Activated CD4-positive, alpha-beta T cell treated with anti-CD3 and anti-CD28 coated beads for 4 hours (primary cell): ENCODE data around the gene CDH4.

ENCODE experiments used
- DNase-seq, 2 donors: peaks; one replicate each; pipeline ENCODE4 v3.0.0-alpha.2; 2020

The CDH4 gene

GRCh38 chr20:61505508-61505907, 253.4 kb downstream of the CDH4 start:
- no peak for DNase-seq

- no peak for DNase-seq
Measured at GRCh38 chr20:61507778-61508177, 255.7 kb downstream of the CDH4 start.

GRCh38 chr20:61508301-61509096, 256.4 kb downstream of the CDH4 start:
- DNase-seq, result no peak

- no peak for DNase-seq
Measured at GRCh38 chr20:61510778-61511330, 258.8 kb downstream of the CDH4 start.

GRCh38 chr20:61512475-61512874, 260.4 kb downstream of the CDH4 start:
- DNase-seq, result no peak

GRCh38 chr20:61513124-61514017, 261.3 kb downstream of the CDH4 start:
- no peak for DNase-seq

GRCh38 chr20:61514018-61514365, 261.9 kb downstream of the CDH4 start:
- DNase-seq, result no peak

GRCh38 chr20:61514396-61514795, 262.3 kb downstream of the CDH4 start:
- DNase-seq, result no peak

- DNase-seq, result no peak
Measured at GRCh38 chr20:61514805-61515505, 262.9 kb downstream of the CDH4 start.

- DNase-seq, result no peak
Measured at GRCh38 chr20:61515922-61516321, 263.9 kb downstream of the CDH4 start.

DNA sequence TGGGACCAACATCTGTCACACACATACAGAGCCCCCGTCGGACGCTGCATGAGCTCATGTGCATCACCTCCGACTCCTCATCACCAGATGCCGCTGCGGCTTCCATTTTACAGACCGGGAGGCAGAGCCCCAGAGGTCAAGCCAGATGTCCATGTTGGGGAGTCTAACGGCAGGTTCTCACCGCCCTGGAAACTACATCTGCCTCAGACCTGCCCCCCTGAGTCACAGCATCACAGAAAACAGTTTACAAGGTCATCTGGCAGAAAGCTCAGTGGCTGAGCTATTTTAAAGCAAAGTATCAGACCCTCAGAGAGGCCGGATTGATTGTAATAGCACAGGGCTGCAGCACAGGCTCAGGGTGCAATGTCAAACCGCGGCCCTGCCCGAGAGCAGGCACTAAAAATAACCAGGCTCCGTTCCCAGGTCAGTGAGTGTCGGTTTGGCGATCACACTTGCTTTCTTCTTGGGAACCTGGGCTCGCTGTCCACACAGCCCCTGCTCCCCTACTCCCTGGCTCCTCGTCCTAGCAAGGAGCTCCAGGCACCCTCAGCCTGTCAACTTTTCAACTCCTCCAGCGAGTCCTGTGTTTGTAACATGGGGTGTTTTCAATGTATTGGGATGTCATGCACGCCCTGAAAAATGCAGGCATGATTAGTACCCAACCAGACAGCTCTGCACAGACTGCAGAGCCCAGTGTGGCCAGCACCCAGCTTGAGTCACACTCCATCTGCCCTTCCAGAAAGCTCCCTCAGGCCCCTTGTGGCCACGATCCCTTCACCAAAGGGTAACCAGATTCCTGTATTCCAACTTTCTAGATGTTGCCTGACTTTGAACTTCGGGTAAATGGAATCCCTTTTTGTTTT, 264.5 kb downstream of the CDH4 start:
- DNase-seq, result no peak

DNA sequence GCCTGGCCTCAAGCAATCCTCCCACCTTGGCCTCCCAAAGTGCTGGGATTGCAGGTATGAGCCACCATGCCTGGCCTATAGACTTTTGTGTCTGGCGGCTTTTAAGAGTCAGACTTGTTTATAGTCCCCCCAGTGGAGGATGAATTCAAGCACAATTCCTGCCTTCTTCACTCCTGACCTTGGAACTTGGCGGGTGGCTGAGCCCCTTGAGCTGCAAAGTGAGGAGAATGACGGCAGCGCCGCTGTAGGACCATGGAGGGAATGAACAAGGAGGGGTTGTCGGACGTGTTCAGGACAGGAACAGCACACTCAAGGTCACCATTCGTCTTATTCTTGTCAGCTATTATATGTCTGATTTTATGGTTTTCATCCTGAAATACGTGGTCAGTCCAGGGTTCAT, 265.4 kb downstream of the CDH4 start:
- DNase-seq, result no peak

DNA sequence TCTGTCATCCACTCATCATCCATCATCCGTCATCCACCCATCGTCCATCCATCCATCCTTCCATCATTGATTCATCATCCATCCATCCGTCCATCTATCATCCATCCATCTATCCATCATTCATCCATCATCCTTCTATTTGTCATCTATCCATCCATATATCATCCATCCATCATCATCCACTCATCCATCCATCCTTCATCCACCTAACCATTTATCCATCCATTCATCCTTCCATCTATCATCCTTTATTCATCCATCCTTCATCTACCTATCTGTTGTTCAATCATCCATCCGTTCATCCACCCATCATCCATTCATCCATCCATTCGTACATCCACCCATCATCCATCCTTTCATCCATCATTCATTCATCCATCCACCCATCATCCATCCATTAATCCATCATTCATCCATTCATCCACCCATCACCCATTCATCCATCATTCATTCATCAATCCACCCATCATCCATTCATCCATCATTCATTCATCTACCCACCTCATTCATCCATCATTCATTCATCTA, 266.4 kb downstream of the CDH4 start:
- DNase-seq, result no peak

GRCh38 chr20:61519488-61519887, 267.4 kb downstream of the CDH4 start:
- no peak for DNase-seq

- no peak for DNase-seq
Measured at GRCh38 chr20:61520076-61520892, 268.2 kb downstream of the CDH4 start.

- DNase-seq, result no peak
Measured at GRCh38 chr20:61520893-61521460, 268.9 kb downstream of the CDH4 start.

DNA sequence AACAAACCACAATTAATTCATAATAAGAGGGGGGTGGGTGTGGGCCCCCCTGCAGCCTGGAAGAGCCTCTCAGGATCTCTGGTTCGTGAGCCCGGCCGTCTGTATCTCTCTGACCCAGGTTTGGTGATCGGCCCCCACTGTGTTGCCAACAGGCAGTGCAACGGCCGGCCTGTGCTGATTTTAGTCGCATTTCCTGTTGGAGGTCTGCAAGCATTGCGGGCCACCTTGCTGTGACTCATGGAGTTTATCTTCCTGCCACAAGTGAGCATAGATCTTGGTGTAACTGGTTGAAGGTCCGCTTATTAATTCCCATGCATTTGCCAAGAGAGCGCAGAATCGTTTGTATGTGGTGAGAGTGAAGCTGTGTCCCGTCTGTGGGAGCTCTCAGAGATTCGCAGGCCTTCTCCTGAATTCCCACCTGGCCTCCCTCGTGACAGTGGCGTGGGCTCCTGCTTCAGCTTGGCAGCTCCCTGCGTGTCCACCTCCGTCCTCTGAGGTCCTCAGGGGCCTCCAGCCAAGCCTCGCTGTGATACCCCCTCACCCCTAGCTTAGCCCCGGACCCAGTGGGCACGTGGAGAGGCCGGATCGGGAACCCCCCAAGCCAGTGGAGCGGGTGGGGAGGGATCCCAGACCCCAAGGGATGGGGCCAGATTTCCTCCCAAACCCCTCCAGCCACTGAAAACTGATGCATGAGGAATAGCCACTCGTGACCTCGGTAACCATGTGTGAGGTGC, 269.8 kb downstream of the CDH4 start:
- no peak for DNase-seq

GRCh38 chr20:61522498-61523090, 270.5 kb downstream of the CDH4 start:
- DNase-seq, result no peak

DNA sequence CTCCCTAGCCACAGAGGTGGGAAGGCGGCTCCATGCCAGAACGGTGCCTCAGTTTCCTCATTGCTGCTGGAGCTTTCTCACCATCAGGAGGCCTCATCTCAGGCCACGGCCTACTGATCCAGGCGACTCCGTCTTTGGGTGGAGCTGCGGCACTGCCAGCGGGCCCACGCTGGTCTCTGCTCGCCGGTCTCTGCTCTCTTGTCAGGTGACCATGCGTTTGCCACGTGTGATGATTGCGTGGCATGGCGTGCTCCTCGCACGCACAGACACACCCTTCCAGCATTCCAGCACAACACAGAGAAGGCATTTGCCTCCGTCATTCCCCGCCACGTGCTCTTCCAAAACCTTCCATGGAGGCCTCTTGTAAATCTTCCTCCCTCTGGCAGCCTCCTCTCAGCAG, 271.1 kb downstream of the CDH4 start:
- no peak for DNase-seq
